Thyroid gland (tissue), 4 donors: ENCODE results near the gene IRAK4.

Source experiments
- CTCF ChIP-seq, 6 experiments: fragments of 200-600 bp in 3 of 6; fragments of 450-650 bp in 3 of 6; sonication (generic) in 3 of 6; IDR thresholded peaks; one replicate each; pipeline ENCODE4 v1.5.1; 2016 to 2019; ENCODE audit warnings: antibody characterized with exemption in 6 of 6, mild to moderate bottlenecking in 2 of 6, inconsistent platforms in 1 of 6, moderate library complexity in 1 of 6
- POLR2A ChIP-seq, 2 donors: fragments of 450-650 bp; IDR thresholded peaks; one replicate each; pipeline ENCODE4 v1.6.1; 2017; ENCODE audit warnings: antibody characterized with exemption in 2 of 2, mild to moderate bottlenecking in 2 of 2, moderate library complexity in 1 of 2

GRCh38 chr12:43722621-43723020, 36.1 kb upstream of the IRAK4 start:
- TF ChIP-seq CTCF (IDR thresholded peaks at IDR 0.05) = no peak
- no peak for TF ChIP-seq POLR2A (IDR thresholded peaks at IDR 0.05)
